Head of caudate nucleus (tissue), 42 donors: ENCODE data around the gene LPCAT3.
"Not testable (repeated sequence)": the region's sequence is repeated elsewhere in the genome, so short reads cannot be mapped to it uniquely, and the experiment has no call there.

ENCODE experiments used
- DNase-seq, 42 donors: peaks; one replicate each; pipeline versions ENCODE4 v3.0.0 to v3.0.0-alpha.2; 2020 to 2021; ENCODE audit warnings: mixed read lengths in 7 of 42
- intact Hi-C: fragments of 100-400 bp; cut with DNase I; formaldehyde crosslinking; loops from one replicate; pipeline ENCODE4 v1.15.0; 2022

The LPCAT3 gene

GRCh38 chr12:7039403-7039802, 21.1 kb upstream of the LPCAT3 start:
- intact Hi-C loops = no loop called here
- no peak for DNase-seq

GRCh38 chr12:7038591-7038990, 20.3 kb upstream of the LPCAT3 start:
- DNase-seq = no peak

GRCh38 chr12:7037411-7037810, 19.1 kb upstream of the LPCAT3 start:
- DNase-seq, intact Hi-C loops: not testable (repeated sequence)

More at GRCh38 chr12:7038591-7038990, 20.3 kb upstream of the LPCAT3 start:
- intact Hi-C loops = no loop called here

DNA sequence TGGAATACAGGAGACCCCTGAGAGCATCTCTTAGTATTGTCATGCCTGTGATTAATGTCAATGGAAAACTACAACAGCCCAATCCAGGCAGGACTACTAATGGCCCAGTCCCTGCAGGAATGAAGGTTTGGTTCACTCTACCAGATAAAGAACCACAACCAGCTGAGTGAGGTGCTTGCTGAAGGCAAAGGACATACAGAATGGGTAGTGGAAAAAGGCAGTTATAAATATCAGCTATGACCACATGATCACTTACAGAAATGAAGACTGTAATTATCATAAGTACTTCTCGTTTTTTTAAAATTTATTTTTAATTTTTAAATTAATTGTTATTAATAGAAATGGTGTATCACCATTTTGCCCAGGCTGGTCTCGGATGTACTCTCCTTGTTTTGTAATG, 17.2 kb upstream of the LPCAT3 start:
- DNase-seq = no peak

GRCh38 chr12:7034464-7034863, 16.2 kb upstream of the LPCAT3 start:
- DNase-seq = no peak
- intact Hi-C loops = no loop called here

More for the DNA sequence above, 17.2 kb upstream of the LPCAT3 start:
- intact Hi-C loops = no loop called here

DNA sequence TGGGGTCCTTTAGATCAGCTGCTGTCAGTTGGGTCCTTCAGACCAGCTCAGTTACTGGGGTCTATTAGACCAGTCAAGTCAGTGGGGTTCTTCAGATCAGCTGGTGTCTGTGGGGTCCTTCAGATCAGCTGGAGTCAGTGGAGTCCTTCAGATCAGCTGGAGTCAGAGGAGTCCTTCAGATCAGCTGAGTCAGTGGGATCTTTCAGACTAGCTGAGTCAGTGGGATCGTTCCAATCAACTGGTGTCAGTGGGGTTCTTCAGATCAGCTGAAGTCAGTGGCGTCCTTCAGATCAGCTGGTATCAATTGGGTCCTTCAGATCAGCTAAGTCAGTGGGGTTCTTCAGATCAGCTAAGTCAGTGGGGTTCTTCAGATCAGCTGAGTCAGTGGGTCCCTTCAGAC, 14.7 kb upstream of the LPCAT3 start:
- no peak for DNase-seq
- intact Hi-C loops = no loop called here

DNA sequence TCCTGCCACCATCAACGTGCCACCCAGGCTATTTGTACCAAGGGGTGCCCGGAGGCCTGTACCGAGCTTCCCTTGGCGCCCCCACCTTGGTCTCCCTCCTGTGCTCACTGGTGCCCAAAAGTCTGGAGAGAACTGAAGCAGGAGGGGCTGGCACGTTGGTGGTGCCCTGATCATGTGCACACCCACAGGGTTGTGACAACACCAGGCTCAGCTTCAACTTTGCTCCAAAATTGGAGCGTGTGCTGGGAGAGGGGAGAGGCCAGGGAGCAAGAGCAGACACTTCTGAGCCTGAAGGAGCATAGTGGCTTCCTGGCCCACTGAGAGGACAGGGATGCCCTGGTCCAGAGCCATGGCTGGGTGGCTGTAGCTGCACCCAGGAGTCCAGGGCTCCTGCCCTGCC, 13.0 kb upstream of the LPCAT3 start:
- intact Hi-C loops = no loop called here
- no peak for DNase-seq

- intact Hi-C loops = no loop called here
- DNase-seq = no peak
Measured at GRCh38 chr12:7026854-7027253, 8.6 kb upstream of the LPCAT3 start.

GRCh38 chr12:7023114-7023513, 4.8 kb upstream of the LPCAT3 start:
- intact Hi-C loops = no loop called here
- DNase-seq = no peak

GRCh38 chr12:7021956-7022355, 3.7 kb upstream of the LPCAT3 start:
- intact Hi-C loops = no loop called here
- no peak for DNase-seq

- intact Hi-C loops = loop anchor here (5.0 to 10.0 kb wide), 2 partner anchors 47 to 76 kb away; partner anchors contain the start of genes C1R, EMG1 and PHB2
- DNase-seq = no peak
Measured at GRCh38 chr12:7019043-7019569, 830 bp upstream of the LPCAT3 start.

GRCh38 chr12:7017870-7018349, 366 bp downstream of the LPCAT3 start:
- intact Hi-C loops = loop anchor here (5.0 to 10.0 kb wide), 2 partner anchors 46 to 77 kb away; partner anchors contain the start of genes C1R, EMG1 and PHB2
- DNase-seq = peak in 6 of 42 donors; percentile 19 to 38 (median 28)

DNA sequence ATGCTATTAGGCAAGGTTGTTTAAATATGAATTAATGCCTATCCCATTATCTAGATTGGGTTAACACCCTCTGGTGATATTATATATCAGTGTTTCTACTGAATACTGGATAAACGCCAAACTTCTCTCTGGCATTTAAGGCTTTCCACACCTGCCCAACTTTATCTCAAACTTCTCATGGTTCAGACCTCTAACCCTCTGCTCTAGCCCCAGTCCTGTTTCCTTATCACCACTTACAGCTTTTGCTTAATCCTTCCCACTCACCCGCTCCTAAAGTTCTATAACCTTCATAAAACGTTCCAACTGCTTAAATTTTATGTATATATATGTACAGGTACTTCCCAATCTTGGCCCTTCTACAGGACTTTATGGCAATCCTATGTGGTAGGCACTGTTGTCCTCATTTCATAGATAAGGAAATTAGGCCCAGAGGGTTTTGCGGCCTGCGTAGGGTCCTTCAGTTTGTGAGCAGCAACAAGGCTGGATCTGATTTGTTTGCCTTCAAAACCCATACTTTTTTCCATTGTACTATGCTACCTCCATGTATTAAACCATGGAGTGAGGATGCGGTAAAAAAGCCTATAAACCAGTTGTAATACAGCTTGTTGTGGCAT, 1.2 kb downstream of the LPCAT3 start:
- DNase-seq = no peak
- intact Hi-C loops = loop anchor here (5.0 to 10.0 kb wide), 2 partner anchors 45 to 78 kb away; partner anchors contain the start of genes C1R, EMG1 and PHB2

DNA sequence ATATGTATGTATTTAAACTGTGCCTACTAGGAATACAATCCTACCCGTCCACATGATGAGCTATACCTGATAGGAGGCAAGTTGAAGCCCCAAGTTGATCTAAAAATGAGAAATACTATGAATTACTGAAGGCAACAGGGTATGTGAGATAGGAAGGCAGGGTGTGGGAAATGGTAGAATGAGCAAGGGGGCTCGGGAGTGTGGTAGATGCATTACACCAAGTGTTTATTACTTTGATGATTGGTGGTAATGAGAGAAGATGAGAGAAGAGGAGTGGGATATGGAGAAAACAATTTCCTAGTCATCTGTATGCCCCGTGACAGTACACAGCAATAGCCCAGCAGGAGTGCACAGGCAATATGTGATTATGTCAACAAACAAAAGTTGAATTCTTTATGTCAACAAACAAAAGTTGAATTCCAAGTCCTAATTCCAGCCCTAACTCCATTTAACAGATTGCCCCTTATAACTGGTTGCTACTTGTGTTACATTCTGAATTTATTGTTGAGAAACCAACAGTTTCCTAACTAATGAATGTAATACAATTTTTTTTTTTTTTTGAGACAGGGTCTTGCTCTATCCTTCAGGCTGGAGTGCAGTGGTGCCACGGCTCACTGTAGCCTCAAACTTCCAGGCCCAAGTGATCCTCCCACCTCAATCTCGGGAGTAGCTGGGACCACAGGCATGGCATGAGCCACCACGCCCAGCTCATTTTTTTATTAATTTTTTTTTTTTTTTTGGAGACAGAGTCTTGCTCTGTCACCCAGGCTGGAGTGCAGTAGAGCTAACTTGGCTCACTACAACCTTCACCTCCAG, 2.5 kb downstream of the LPCAT3 start:
- no peak for DNase-seq
- intact Hi-C loops = loop anchor here (5.0 to 10.0 kb wide), 2 partner anchors 43 to 79 kb away; partner anchors contain the start of genes C1R, EMG1 and PHB2

GRCh38 chr12:7013101-7013500, 5.2 kb downstream of the LPCAT3 start:
- intact Hi-C loops = loop anchor here (10.0 kb wide), 1 partner anchor 82 kb away; the partner anchor contains the start of gene C1R

GRCh38 chr12:7012024-7012607, 6.2 kb downstream of the LPCAT3 start:
- no peak for DNase-seq
- intact Hi-C loops = loop anchor here (10.0 kb wide), 1 partner anchor 83 kb away; the partner anchor contains the start of gene C1R

More at GRCh38 chr12:7013101-7013500, 5.2 kb downstream of the LPCAT3 start:
- no peak for DNase-seq

DNA sequence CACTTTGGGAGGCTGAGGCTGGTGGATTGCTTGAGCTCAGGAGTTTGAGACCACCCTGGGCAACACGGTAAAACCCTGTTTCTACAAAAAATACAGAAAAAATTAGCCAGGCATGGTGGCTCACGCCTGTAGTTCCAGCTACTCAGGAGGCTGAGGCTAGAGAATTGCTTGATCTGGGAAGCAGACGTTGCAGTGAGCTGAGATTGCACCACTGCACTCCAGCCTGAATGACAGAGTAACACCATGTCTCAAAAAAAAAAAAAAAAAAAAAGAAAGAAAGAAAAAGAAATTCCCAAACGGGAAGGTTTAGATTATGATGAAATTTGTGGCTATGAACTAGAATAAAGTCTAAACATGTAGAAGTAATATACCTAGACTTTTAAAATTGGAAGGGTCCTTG, 6.9 kb downstream of the LPCAT3 start:
- DNase-seq = not testable (repeated sequence)
- intact Hi-C loops = loop anchor here (10.0 kb wide), 1 partner anchor 83 kb away; the partner anchor contains the start of gene C1R

DNA sequence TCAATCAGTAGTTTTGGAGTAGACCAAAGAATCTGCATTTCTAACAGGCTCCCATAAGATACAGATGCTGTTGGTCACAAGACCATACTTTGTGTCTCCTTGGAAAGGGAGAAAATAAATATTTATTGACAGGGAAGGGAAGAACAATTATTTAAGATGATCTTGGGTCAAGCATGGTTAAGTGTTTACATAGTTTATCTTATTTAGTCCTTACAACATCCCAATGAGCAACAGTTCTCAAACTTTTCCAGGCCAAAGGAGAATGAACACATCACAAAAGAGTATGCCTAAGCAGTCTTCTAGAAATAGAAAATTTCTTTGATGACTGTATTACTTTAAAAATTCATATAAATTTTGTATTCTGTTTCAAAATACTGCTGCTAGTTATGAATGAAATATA, 8.8 kb downstream of the LPCAT3 start:
- no peak for DNase-seq
- intact Hi-C loops = no loop called here

- DNase-seq = no peak
- intact Hi-C loops = no loop called here
Measured at GRCh38 chr12:7008864-7009263, 9.4 kb downstream of the LPCAT3 start.
